T-helper 1 cell treated with Interleukin-12 subunit alpha and Interleukin-12 subunit beta and Interleukin-4 antibody, amounts not matched to agents 30 ng/mL and 1 ng/mL, for 36 hours (primary cell): Measurements from ENCODE around the gene CLCN6. TPM values are rescaled to one million over a fixed set of nuclear protein-coding genes. Genes with fewer than 3 reads are reported as not detected.

Source experiments
- intact Hi-C: fragments of 100-400 bp; cut with micrococcal nuclease; formaldehyde crosslinking; loops from one replicate; pipeline ENCODE4 v1.15.1; 2024
- total RNA-seq: library from RNA; stranded (reverse); gene quantifications from 2 replicates; pipeline ENCODE4 v1.2.3, GENCODE V29; 2022

The CLCN6 gene
- total RNA-seq, 1 donor from 2014 or later: 15.2 TPM

DNA sequence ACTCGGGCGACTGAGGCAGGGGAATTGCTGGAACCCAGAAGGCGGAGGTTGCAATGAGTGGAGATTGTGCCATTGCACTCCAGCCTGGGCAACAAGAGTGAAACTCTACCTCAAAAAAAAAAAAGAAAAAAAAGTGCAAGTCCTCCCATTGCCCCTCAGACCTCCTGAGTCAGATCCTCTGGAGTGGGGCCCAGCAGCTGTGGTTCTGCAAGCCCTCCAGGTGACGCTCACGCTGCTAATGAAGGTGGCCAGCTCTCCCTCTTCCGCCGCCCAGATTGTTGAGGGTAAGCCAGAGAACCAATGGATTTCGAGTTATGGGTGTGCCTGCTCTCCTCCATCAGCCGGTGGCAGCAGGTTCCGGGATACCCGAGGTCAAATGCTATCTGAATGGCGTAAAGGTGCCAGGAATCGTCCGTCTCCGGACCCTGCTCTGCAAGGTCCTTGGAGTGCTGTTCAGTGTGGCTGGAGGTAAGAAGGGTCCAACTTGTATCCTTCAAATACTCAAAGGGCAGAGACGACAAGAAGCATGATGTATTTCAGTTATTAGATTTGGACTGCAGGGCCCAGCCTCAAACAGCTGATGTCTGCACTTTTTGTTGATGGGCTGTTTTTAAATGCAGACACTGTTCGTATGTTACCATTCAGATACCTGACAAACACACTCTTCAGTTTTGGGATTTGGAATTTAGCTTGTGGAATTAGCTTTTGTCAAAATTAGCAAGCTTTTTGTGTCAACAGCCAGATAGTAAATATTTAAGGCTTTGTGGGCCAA, 17.6 kb downstream of the CLCN6 start:
- intact Hi-C loops: no loop called here

DNA sequence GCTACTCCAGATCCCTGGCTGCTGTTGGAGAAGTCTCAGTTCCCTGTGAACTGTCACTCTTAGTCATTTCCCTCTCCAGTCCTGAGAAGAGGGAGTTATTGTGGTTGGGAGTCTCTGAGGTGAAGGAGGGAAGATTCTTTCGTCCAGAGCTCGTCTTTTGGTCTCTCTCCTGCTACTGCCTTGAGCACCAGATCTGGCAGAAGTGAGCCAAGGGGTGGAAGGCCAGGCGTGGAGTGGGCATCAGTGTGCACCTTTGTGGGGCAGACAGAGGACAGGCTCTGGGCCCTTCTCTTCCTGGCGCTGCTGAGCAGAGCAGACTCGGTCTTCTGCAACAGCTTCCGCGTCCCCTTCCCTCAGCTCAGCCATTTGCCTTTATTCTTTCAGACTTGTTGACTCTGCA, 19.1 kb downstream of the CLCN6 start:
- intact Hi-C loops: no loop called here

DNA sequence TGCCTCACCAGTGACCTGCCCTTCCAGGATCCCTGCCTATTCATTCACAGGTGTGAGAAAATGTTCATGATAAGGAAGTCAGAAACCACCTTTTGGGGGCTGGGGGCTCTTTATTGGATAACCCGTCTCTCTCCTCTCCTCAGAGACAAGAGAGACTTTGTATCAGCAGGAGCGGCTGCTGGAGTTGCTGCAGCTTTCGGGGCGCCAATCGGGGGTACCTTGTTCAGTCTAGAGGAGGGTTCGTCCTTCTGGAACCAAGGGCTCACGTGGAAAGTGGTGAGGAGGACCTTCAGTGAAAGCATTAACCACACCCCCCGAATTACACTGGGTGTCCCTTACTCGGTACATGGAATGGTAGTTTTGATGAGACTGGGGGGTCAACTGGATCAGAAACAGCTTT, 21.0 kb downstream of the CLCN6 start:
- intact Hi-C loops: no loop called here

DNA sequence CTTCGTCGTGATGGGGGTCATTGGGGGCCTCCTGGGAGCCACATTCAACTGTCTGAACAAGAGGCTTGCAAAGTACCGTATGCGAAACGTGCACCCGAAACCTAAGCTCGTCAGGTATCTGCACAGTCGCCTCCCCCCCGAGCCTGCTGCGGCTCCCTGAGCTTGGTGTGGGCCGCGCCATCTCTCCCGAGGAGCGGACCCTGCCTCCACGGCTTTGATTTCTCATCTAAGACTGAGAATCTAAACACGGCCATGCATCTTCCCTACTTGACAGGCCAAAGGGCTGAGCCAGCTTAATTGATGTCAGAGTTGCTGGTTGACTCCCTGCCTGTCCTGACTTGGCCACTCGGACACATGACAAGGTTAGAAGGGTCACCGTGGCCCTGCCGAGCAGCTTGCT, 22.5 kb downstream of the CLCN6 start:
- intact Hi-C loops: no loop called here

DNA sequence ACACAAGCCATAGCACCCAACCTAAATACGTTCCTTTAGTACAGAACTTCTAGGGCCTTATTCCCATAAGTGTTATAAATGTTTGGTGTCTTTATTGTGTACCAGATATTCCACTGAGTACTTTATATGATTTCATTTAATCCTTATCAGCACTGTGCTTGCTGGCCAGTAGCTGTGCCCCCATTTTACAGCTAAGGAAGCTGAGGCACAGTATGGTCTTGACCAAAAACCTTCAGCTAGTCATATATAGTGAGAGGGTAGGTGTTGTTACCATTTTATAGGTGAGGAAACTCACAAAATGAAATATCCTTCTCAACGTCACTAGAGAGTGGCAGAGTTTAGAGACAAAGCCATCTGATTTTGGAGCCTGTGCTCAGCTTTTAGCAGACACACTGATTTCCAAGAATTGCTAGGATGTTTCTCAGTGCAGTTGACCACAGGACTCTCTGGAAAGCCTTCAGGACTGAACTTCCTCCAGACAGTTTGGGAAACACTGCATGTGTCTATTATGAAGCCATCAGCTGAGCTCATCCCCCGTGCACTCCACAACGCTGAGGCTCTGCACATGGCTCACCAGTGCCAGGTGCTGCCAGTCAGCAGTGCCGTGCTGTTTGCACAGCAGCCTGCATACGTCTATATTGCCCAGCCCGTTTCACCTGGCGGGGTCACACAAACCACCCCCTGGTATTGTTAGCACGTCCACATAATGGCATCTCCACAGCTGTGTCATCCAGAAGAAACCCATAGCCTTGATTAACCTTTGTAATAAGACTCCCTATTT, 26.1 kb downstream of the CLCN6 start:
- intact Hi-C loops: no loop called here

DNA sequence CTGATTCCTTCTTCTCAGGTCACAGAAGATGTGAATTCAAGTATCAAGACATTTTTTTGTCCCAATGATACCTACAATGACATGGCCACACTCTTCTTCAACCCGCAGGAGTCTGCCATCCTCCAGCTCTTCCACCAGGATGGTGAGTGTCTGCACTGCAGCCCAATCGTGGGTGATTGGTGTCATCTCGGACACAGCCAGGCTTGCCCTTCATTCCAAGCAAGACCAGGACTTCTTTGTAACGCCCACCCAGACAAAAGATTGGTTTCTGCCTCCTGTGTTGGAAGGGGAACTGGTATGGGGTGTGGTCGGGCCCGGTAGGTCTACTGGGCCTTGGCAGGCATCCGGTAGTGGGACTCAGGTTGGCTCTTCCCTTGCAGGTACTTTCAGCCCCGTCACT, 27.5 kb downstream of the CLCN6 start:
- intact Hi-C loops: no loop called here

DNA sequence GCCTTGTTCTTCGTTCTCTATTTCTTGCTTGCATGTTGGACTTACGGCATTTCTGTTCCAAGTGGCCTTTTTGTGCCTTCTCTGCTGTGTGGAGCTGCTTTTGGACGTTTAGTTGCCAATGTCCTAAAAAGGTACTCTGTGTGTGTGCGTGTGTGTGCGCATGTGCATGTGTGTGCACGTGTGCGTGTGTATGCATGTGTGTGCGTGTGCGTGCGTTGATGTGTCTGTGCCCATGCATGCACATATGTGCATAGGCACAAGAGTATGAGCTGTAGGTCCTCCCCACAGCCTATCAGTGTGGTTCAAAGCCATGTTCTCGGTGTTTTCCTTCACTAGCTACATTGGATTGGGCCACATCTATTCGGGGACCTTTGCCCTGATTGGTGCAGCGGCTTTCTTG, 27.9 kb downstream of the CLCN6 start:
- intact Hi-C loops: no loop called here

DNA sequence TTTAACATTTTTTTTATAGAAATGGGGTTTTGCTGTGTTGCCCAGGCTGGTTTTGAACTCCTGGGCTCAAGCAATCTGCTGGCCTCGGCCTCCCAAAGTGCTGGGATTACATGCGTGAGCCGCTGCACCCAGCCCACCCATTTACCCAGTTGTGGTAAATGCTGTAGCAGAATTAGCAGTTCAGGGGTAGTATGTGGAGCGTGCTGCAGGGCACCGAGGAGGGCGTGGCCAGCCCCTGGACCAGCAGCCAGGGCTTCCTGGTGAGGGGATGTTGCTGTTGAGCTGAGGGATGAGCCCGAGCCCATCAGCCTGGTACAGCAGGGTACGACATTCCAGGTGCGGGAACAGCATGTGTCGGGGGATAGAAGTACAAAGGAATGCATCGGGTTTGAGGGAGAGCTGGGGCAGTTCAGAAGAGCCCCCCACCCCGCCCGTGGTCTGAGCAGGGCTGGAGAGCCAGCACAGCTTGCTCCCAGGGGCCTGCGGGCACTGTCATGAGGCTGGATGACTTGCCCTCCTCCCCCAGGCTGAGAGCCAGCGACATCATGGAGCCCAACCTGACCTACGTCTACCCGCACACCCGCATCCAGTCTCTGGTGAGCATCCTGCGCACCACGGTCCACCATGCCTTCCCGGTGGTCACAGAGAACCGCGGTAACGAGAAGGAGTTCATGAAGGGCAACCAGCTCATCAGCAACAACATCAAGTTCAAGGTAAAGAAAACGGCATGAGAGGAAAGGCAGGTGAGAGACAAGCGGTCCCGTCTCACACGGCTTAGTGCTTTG, 29.6 kb downstream of the CLCN6 start:
- intact Hi-C loops: loop anchor here (5.0 kb wide), 1 partner anchor 442 kb away; no protein-coding TSS in a partner anchor

DNA sequence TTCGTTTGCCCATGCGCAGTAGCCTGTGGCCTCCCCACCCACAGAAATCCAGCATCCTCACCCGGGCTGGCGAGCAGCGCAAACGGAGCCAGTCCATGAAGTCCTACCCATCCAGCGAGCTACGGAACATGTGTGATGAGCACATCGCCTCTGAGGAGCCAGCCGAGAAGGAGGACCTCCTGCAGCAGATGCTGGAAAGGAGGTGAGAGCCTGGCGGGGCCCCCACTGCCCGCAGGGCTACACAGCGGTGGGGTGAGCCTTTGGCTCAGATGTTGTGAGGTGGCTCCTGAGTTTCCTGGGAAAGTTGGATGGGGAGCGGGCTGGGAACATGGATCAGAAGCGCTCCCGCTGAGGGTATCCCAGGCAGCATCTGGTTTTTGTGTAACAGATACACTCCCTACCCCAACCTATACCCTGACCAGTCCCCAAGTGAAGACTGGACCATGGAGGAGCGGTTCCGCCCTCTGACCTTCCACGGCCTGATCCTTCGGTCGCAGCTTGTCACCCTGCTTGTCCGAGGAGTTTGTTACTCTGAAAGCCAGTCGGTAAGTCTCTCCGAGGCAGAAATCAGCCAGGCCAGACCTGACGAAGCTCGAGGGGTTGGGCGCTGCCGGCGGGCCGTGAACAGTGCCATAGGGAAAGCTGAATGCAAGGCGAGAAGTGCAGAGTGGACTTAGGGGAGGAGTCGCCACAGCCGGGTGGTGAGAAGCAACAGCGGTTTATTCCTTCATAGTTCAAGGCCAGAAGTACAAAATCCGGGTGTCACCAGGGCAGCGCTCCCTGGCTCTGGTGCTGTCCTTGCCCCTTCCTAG, 31.2 kb downstream of the CLCN6 start:
- intact Hi-C loops: loop anchor here (5.0 kb wide), 1 partner anchor 440 kb away; no protein-coding TSS in a partner anchor

DNA sequence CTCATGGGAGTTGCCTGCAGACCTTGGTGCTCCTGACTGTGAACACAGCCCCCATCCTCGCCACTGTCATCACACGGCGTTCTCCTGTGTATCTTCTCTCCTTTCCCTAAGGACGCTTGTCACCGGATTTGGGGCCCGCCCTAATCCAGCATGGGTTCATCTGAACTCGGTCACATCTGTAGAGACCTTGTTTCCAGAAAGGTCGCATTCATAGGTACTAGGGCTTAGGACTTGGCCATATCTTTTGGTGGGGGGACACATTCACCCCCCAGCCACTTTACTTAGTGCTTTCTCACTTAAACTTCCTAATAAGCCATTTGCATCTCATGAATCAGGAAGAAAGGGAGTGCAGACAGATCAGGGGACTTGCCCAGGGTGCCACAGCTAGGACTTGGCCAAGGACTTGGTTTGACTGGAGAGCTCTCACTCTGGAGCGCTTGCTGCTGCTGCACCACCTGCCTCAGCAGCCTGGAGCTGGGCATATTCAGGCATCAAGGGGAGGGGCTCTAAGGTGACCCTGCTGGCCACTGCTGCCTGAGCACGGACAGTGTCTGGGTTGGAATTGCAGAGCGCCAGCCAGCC, 31.9 kb downstream of the CLCN6 start:
- intact Hi-C loops: loop anchor here (1.0 to 5.0 kb wide), 4 partner anchors 56 to 439 kb away; no protein-coding TSS in a partner anchor

DNA sequence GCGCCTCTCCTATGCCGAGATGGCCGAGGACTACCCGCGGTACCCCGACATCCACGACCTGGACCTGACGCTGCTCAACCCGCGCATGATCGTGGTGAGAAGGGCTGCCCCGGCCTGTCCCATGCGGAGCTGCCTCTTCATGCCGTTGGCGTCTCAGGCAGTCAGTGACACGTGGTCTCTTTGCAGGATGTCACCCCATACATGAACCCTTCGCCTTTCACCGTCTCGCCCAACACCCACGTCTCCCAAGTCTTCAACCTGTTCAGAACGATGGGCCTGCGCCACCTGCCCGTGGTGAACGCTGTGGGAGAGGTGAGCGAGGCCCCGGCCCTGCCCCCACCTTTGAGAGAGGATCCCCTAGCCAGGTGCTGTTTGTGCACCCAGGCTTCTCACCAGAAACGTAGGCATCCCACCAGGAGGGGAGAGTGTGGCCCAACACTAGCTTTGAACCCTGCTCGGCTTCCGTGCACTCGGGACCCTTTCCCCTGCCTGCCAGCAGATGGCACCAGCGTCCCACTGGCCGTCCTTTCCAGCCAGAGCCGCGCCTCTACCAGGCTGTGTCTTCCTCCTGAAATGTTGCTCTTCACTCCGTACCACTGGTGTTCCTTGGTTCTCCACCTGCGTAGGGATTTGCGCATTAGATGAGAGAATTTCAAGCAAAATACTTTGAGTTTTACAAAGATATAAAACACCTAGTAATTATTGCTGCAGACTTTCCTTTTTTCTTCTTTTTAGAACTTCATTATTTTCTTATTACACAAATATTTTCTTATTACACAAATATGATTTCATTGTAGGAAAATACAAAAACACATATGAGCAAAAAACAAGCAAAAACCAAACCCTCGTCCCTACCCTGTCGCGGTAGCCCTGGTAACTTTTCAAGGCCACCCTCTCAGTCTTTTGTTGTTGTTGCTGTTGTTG, 32.6 kb downstream of the CLCN6 start:
- intact Hi-C loops: loop anchor here (1.0 to 5.0 kb wide), 4 partner anchors 56 to 439 kb away; no protein-coding TSS in a partner anchor

DNA sequence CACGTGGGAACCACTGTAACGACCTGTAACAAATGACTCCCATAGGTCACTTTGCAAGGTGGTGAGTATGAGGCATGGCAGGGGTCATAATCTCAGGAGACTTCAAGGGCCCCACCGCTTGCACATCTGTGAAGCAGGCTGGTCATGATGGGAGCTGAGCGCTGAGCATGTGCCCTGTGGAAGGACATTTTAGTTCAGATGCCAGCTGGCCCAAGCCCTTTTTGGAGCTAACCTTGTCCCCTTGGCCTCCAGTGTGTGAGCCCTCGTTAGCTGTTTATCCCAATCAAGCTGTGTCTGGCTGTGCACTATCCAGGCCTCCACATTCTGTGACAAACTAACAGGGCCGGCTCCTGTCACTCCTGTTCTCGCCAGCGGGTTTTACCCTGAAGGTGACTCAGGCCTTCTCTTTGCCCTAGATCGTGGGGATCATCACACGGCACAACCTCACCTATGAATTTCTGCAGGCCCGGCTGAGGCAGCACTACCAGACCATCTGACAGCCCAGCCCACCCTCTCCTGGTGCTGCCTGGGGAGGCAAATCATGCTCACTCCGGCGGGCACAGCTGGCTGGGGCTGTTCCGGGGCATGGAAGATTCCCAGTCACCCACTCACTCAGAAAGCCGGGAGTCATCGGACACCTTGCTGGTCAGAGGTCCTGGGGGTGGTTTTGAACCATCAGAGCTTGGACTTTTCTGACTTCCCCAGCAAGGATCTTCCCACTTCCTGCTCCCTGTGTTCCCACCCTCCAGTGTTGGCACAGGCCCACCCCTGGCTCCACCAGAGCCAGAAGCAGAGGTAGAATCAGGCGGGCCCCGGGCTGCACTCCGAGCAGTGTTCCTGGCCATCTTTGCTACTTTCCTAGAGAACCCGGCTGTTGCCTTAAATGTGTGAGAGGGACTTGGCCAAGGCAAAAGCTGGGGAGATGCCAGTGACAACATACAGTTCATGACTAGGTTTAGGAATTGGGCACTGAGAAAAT, 34.0 kb downstream of the CLCN6 start:
- intact Hi-C loops: loop anchor here (5.0 kb wide), 1 partner anchor 437 kb away; no protein-coding TSS in a partner anchor

DNA sequence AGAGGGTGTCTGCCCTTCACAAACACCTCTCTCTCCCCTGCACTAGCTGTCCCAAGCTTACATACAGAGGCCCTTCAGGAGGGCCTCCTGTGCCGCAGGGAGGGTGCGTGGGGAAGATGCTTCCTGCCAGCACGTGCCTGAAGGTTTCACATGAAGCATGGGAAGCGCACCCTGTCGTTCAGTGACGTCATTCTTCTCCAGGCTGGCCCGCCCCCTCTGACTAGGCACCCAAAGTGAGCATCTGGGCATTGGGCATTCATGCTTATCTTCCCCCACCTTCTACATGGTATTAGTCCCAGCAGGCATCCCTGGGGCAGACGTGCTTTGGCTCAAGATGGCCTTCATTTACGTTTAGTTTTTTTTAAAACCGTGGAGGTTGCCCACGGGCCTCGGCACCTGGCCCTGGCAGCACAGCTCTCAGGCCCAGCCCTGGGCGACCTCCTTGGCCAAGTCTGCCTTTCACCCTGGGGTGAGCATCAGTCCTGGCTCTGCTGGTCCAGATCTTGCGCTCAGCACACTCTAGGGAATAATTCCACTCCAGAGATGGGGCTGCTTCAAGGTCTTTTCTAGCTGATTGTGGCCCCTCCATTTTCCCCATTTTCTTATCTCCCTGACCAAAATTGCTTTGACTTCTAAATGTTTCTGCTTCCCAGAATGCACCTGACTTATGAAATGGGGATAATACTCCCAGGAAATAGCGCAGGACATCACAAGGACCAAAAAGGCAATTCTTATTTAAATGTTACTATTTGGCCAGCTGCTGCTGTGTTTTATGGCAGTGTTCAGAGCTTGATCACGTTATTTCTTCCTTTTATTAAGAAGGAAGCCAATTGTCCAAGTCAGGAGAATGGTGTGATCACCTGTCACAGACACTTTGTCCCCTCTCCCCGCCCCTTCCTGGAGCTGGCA, 35.5 kb downstream of the CLCN6 start:
- intact Hi-C loops: no loop called here

DNA sequence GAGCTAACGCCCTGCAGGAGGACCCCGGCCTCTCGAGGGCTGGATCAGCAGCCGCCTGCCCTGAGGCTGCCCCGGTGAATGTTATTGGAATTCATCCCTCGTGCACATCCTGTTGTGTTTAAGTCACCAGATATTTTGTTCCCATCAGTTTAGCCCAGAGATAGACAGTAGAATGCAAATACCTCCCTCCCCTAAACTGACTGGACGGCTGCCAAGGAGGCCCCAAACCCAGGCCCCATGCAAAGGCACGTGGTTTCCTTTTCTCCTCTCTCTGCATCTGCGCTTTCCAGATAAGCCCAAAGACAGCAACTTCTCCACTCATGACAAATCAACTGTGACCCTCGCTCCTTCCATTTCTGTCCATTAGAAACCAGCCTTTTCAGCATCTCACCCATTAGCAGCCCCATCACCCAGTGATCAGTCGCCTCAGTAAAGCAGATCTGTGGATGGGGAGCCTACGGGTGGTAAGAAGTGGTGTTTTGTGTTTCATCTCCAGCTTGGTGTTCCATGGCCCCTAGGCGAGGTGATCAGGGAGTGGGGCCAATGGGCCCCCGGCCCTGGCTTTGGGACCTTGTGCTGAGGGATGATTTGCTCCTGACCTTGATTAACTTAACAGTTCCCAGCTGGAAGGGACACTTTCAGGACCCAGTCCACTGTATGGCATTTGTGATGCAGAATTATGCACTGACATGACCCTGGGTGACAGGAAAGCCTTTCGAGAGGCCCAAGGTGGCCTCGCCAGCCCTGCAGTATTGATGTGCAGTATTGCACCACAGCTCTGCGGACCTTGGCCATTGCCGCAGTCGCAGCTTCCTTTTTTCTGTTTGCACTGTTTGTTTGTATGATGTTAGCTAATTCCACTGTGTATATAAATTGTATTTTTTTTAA, 36.4 kb downstream of the CLCN6 start:
- intact Hi-C loops: no loop called here

DNA sequence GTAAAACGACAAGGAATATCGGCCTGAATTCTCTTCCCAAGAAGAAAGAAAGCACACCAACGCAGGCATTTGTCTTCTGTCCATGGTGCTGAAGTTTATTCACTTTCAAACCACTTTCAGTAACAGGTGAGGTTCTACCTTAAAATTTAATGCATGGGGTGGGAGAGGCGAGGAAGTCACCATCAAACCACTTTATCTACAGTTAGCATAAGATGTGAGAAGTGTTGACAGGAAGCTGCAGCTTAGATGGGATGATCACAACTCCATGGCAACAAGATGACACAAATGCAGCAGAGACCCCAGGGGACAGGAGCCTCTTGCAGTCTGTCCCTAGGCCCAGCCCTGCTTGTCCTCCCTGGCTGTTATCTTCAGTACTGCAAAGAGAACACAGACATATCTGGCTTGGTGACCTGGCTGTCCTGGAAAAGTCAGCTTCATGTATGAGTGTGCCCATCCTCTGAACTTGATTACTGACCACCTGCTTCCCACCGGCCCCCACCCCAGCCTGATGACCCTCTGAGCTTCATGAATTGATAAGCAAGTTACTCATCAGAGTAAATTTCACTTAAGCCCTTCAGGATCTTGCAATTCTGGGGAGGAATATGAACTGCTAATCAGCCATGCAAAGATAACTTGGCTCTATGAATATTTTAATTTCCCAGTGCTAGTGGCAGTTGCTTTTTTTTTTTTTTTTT, 39.8 kb downstream of the CLCN6 start:
- intact Hi-C loops: loop anchor here (1.0 kb wide), 1 partner anchor 14 kb away; no protein-coding TSS in a partner anchor
